ENCODE results near the gene CRISPLD2.

Gene CRISPLD2

GRCh38 chr16:84949772-84950436 is 130.1 kb downstream of the CRISPLD2 start:
- no peak for DNase-seq

- DNase-seq: no peak
Observed at GRCh38 chr16:84950906-84951305, 131.1 kb downstream of the CRISPLD2 start.

DNA sequence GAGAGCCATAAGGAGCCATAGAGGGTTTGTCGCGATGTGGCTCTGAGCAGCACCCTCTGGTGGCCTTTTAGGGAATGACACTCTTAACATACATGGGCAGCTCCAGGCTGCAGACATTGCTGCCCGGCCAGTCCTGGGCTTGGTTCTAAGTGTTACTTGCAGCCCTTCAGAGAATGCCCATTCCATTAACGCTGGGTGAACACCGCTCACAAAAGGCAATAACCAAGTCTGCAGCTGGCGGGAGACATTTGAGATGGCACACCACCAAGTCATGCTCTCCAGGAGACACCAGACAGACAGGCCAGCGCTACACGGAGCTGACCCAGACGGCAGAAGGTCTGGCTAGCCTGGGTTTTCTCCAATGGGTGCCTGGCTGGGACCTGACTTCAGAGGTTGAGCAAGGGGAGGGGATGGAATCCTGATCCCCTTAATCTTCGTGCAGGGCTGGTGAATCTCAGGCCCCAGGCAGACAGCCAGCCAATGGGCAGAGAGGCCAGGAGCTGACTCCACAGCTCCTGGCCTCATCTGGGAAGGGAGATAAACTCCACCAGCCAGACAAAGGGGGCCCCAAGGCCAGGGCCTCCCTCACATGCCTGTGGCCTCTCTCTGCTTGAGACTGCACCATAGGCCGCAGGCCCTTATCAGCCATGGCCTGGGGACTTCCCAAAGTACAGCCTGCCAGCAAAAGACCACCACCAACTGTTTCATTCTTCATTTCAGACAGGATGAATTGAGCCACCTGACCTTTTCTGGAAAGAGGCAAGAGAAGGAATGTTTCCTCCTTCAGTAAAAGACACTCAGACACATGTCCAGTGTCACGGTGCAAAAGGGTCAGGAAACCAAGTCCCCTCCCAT is 132.8 kb downstream of the CRISPLD2 start:
- peak in 51 of 56 donors; percentile 8 to 90 (median 51) for DNase-seq

- DNase-seq: no peak
Observed at GRCh38 chr16:84953190-84953746, 133.5 kb downstream of the CRISPLD2 start.

GRCh38 chr16:84955427-84955826 is 135.6 kb downstream of the CRISPLD2 start:
- DNase-seq: no peak

- no peak for DNase-seq
Observed at GRCh38 chr16:84957192-84957591, 137.4 kb downstream of the CRISPLD2 start.

- DNase-seq: no peak
Observed at GRCh38 chr16:84957792-84958191, 138.0 kb downstream of the CRISPLD2 start.

All from amygdala (tissue), 56 donors.